ENCODE results near the gene RELB.

Gene RELB

DNA sequence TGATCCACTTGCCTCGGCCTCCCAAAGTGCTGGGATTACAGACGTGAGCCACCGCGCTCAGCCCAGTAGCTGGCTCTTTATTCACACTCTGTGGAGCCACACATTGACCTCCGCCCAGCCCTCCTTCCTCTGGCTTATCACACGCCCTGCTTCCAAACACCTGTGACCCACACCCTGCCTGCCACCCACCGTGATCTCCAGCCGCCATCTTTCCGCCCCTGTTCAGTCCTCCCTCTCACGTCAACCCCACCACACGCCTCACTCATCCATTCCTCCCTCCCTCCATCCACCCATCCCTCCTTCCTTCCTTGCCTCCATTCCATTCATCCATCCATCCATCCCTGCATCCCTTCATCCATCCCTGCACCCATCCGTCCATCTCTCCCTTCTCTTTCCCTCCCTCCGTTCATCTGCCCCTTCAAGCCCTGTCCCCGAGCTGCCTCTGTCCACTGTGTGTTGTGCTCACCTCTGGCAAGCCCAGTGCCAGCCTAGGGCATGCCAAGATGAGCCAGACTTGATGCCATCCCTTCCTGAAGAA lies 57.4 kb downstream of the RELB start:
- no peak for DNase-seq (ENCODE audit: low read depth, low spot score)

DNA sequence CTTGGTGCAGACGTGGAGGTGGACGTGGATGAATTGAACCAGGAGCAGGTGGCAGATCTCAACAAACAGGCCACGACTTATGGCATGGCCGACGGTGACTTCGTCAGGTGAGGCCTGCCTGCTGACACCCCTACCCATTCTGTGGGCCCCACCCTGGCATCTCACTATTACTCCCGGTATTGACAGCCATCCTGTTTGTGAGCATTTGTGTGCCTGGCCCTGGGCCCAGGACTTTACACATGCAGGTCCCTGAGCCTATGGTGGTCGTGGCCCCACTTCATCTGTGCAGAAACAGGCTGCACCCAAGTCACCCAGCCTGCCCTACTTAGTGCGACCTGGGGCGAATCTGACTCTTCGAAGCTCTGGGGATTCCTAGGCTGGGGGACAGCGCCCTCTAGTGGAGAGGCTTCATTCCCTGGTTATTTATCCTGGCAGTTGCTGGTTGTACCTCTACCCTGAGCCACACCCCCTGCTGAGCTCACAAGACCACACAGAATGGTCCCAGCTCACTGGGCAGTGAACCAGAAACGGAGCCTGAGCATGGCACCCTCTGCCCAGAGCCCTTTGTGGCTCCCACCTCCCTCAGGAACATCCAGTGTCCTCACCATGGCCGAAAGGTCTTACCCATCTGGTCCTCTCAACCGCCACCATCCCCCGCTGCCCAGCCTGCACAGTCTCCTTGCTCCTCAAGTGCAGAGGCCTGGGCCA lies 58.1 kb downstream of the RELB start:
- peak; percentile 91 for DNase-seq (ENCODE audit: low read depth, low spot score)

DNA sequence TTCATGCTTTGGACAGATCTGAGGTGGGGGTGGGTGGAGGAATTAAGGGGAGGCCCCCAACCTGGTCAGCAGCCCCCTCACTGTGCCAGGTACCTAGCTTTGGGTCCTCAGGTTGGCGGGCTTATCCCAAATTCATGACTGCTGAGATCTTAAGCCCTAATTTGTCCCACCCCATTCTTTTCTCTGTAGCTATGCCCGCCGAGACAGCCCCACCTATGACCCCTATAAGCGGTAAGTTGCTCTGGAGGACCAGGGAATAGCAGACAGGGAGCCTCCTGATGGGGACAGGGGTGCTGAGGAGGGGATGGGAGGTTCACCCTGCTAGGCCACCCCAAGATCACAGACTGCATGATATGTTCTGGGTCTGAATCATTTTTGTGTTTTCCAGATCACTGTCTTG lies 60.7 kb downstream of the RELB start:
- DNase-seq (ENCODE audit: low read depth, low spot score), result no peak

DNA sequence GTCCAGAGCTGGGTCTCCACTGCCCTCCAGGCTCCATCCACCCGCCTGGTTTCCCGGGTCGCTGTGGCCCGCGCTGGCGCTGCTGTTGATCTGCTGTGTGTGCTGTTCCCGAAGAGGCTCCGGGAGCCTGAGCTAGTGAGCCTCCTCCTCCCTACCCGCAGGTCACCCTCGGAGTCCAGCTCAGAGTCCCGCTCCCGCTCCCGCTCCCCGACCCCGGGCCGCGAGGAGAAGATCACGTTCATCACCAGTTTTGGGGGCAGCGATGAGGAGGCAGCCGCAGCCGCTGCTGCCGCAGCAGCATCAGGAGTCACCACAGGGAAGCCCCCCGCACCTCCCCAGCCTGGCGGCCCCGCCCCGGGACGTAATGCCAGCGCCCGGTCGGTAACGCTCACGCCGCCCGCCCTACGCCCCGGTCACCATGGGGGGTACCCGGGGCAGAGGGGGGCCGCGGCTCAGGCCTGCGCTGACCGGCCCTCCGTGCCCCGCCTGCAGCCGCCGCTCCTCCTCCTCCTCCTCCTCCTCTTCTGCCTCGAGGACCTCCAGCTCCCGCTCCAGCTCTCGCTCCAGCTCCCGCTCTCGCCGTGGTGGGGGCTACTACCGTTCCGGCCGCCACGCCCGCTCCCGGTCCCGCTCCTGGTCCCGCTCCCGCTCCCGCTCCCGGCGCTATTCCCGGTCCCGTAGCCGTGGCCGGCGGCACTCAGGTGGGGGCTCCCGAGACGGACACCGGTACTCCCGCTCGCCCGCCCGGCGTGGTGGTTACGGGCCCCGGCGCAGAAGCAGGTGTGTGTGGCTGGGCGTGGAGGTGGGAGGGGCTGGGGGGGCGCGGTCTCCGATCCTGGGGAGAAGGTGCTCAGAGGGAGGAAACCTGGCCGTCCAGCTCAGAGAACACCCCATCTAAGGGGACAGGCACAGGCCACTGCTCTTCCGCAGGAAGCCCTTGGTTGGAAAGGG lies 62.9 kb downstream of the RELB start:
- no peak for DNase-seq (ENCODE audit: low read depth, low spot score)

DNA sequence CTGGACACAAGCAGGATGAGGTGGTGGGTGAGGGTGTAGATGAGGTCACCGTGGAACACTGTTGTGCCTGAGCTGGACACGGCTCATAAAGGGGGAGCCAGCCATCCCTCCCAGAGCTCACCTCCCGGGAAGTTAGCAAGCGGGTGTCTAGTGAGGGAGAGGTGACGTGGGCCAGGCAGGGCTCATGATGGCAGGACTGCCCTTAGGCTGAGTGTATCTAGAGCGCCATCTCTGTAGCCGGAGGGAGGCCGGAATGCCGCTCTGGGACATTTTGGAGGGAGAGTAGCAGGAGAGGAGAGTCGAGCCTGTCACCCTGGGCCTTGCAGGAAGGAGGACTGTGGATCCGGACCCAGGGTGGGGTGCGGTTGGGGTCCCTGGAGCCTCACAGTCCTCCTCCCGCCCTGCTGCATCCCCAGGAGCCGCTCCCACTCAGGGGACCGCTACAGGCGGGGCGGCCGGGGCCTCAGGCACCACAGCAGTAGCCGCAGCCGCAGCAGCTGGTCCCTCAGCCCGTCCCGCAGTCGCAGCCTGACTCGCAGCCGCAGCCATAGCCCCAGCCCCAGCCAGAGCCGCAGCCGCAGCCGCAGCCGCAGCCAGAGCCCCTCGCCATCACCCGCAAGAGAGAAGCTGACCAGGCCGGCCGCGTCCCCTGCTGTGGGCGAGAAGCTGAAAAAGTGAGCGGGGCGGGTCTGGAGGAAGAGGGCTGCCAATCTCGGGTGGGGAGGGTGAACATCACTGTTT lies 65.8 kb downstream of the RELB start:
- DNase-seq (ENCODE audit: low read depth, low spot score), result peak; percentile 75

DNA sequence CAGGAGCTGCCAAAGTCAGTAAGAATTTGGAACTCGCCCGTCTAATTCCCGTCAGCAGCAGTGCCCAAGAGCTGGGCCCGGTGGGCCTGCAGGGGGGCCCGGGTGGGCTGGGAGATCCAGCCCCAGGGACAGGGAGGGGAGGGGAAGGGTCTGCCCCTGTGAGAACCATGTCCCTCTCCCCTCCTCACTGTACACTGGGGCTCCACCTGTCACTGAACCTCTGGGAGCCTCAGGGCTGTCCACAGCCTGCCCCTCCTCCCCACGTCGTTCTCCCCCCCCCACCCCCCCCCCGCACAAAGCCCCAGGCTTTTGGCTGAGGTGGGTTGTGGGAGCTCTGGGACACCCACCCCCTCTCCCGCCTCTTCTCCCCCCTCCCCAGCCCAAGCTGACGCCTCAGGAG lies 66.8 kb downstream of the RELB start:
- no peak for DNase-seq (ENCODE audit: low read depth, low spot score)

DNA sequence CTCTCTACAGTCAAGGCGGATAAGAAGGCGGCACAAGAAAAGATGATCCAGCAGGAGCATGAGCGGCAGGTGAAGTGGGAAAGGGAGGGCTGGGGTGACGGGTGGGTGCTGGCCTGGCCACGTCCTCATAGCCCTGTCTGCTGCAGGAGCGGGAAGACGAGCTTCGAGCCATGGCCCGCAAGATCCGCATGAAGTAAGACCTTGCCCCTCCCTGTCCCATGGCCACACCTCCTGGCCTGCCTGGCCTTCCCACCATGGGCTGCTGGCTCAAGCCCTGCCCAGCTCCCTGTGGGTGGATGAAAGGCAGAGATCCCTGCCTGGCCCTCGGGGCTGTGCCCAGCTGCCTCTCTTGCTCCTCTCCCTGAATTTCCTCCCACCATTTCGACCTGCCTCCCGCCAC lies 67.8 kb downstream of the RELB start:
- DNase-seq (ENCODE audit: low read depth, low spot score), result peak; percentile 78

DNA sequence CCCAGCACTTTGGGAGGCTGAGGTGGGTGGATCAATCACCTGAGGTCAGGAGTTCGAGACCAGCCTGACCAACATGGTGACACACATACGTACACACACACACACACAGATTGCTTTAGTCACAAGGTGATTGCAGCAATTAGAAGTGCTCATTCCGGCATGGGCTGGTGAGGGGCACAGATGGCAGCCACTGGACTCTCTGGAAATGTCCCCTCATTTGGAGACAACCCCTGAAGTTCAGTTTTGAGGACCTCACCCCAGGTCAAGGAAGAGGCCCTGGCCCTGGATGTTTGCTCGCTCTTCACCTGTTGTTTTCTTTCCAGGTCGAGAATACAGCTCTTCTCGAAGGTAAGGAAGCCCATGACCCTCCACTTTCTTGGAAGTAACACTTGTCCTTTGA lies 69.0 kb downstream of the RELB start:
- no peak for DNase-seq (ENCODE audit: low read depth, low spot score)

DNA sequence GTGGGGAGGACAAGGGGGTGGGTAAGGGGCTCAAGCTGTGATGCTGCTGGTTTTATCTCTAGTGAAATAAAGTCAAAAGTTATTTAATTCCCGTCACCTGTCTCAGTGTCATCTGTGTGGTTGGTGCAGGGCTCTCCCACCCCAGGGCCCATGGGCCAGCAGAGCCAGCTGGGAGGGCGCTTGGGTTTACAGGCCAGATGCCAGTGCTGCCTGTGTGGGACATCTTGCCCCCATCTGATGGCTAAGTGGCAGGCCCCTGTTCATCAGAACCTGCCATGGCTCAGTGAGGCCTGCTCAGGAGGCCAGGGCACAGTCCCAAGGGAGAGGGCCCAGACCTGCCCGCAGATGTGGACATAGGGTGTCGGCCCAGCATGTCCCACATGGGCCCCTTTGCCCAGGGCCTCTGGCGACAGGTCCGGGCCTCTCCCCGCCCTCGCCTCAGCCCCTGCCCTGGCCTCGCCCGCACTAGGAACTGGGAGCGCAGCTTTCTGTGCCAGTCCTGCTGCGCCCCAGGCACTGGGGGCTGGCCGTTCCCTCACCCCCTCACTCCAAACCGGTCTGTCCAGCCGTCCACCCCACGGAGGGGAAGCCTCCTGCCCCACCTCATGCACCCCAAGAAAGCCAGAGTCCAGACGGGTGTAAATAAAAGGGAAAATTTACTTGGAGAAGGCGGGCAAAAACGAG lies 69.7 kb downstream of the RELB start:
- no peak for DNase-seq (ENCODE audit: low read depth, low spot score)

DNA sequence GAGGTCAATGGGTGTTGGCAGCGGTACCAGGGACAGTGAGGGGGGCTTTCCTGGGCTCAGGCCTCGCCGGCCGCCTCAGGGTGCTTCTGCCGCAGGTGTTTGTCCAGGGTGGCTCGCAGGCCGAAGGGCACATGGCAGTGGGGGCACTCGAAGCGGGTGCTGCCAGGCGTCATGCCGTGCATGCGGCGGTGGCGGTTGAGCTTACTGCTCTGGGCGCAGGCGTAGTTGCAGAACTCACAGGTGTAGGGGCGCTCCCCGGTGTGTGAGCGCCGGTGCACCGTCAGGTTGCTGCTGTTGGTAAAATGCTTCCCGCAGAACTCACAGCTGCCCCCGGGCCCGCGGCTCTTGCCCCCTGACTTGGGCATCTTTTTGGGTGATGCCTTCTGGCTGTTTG lies 70.3 kb downstream of the RELB start:
- no peak for DNase-seq (ENCODE audit: low read depth, low spot score)

DNA sequence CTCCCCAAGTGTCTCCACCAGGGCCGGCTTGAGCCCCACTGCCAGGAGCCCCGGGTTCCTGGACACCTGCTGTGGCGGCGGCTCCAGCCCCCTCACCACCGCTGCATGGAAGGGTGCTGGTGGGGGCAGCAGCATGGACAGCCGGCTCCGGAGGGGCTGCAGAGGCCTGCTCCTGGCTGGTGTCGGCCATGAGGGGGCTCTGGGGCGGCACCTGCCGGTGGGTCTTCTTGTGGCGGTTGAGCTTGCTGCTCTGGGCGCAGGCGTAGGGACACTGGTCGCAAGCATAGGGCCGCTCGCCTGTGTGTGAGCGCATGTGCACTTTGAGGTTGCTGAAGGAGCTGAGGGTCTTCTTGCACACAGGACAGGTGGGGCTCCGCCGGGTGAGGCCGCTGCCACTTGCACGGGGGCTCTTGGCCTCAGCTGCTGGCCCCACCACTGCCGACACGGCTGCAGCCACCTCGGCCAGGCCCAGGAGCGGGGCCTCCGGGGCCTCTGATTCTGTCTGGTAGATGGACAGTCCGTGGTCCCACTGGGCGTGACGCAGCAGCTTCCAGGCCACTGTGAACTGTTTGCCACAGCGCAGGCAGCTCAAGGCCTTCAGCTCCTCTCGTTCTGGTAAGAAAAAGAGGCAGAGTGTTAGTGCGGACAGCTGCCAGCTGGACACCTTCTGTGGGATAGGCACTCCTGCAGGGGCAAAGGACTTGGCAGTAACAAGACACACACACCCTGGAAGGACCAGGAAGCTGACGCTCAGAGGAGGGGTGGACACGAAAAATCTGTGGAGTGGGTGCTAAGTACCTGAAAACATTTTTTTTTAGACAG lies 70.9 kb downstream of the RELB start:
- peak; percentile 45 for DNase-seq (ENCODE audit: low read depth, low spot score)

DNA sequence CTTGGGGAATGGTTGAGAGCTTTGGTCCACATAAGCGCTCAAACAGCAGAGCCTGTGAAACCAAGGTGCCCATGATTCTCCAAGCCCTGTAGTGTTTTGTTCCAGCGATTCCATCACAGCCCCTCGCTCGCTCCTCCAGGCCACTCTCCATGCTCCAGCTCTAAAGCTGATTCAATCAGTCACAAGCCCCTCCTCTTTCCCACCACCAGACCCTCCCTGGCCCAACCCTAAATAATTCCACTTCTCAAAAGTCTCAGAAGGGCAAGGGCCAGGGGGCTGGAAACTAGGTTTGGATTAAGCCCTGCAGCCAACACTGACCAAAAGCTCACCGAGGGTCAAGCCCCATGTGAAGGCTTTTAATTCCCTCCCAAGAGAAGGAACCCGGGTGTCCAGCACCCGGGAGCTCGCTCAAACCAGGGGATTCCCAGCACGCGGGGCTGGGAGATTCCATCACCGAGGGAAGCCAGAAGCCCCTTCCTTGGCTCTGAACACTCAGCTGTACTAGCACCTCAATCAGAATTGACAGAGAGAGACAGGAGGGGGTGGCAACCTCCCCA lies 73.6 kb downstream of the RELB start:
- peak; percentile 71 for DNase-seq (ENCODE audit: low read depth, low spot score)

DNA sequence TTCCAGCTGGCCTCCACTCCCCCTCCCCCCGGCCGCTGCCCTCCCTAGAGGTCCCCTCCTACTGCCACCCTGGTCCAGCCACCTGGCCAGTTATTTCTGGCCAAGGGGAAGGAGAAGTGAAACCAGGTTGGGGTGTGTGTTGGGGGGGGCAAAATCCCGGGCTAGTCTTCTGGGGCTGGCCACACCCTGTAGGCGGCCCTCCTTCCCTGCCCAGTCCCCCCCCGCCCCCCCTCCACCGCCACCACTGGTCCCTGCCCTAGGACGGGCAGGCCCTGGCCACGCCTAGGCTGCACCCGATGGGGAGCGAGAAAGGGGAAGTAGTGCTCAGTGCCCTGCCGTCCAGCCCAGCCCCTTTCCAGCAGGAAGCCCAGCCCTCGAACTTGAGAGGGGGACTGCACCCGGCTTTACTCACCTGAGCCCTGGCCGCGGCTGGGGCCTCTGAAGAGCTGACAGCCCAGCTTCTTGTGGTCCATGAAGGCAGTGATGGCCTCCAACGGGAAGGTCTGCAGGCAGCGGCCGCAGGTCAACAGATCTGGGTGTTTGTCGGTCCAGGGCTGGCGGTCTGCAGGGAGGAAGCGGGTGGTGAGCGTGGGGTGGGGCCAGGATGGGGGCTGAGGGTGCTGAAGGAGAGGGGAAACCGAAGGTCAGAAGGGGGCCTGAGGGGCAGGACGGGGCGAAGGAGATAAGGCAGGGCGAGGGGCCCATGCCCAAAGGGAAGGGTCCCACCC lies 74.2 kb downstream of the RELB start:
- DNase-seq (ENCODE audit: low read depth, low spot score), result no peak

DNA sequence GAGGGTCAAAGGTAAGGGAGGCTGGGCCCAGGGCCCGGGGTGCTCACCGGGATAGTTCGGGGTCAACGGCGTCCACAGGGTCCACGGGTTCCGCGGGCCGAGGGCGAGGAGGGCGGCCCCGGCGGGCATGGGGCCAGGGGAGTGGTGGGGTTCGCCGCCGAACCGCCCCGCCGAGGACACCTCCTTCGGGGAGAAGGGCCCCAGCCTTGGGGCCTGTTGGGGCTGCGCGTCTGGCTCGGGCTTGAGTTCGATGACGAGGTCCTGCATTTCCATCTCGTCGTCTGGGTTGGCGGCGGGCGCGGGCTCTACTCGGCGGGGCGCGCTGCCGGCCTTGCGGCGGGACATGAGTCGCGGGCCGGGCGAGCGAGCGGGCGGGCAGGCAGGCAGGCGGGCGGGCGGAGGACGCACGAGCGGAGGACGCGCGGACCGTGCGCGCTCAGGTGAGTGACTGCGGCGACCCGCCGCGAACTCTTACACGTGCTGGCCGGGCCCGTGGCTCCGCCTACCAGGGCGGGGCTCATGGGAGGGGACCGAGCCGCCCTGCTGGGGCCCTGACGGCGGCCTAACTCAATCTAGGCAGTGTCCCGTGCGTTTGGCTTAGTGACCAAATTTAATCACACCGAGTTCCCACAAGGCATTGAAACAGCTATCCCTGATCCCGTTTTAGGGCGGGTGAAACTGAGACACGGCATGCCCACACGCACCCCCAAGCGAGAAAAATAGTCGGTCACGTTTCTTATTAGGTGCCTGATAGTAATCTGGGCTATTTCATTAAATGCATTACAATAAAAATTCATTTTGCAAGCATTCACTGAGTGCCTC lies 75.0 kb downstream of the RELB start, which contains the start of gene ZNF296:
Gene ZNF296, minus strand, starts transcription at position 450 of the 822 bp plus-strand sequence. Its CDS starts 105 bp downstream, at position 345.
- DNase-seq (ENCODE audit: low read depth, low spot score), result peak; percentile 89

DNA sequence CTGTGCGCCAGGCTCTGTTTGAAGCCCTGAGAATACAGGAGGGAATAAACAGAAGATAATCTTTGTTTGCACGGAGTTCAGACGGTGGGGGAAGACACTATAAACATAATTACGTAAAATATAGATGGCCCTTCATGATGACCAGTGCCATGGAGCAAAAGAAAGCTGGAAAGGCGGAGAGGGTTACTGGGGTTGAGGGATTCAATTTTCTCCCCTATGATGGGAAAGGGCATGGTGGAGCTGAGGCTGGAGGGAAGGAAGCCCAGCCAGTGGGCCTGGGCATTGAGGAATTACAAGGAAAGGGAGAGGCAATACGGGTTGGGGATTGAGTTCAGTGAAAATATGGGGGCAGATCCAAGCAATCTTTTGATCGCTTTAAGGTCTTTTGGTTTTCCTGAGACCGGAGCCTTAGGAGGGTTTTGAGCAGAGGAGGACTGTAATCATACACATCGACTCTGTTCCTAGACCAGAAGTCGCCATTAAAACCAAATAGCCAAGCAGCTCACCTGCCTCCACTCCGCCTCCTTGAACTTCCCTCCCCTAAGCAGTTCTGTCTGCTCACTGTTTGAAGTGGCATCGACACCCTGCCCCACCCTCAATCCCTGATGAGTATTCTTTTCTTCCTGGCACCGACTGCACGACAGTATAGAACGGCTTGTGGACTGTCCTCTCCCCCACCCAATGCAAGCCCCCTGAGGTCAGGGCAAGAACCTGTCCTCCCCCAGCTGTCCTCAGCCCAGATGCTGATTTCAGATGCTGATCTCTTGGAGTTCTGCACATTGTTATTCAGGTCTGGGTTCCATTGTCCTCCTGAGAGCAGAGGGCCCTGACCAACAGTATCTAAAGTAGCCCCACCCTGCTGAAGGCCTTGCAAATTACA lies 75.8 kb downstream of the RELB start:
- peak; percentile 59 for DNase-seq (ENCODE audit: low read depth, low spot score)

DNA sequence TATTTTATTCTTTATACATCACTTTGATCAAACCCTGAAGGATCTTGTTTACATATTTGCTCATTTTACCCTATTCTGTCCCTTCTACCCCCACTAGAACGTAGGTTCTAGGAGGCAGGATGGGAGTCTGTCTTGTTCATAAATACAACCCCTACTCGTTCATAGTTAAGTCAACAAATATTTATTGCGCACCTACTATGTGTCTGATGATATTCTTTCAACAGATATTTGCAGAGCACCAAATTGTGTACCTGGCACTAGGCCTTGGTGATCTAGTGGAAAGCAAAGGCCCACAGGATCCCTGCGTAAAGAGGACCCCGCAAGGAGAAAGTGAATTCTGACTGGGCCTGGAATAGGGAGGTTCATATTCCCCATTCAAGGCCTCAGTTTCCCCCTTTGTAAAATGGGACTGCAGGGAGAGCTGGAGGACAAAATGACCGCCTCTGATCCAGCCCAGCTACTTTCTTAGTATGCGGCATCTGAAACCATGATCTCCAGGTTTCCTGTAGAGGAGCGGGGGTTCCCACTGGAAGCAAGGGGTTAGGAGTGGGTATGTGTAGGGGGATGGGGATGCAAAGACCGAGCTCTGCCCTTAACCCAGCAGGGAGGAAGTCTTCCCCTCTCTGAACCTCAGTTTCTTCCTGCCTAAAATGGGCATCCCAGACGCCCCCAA lies 77.3 kb downstream of the RELB start:
- no peak for DNase-seq (ENCODE audit: low read depth, low spot score)

Measured in ELF-1 (cell line).